ENCODE data around the gene LRP1B.

The LRP1B gene

DNA sequence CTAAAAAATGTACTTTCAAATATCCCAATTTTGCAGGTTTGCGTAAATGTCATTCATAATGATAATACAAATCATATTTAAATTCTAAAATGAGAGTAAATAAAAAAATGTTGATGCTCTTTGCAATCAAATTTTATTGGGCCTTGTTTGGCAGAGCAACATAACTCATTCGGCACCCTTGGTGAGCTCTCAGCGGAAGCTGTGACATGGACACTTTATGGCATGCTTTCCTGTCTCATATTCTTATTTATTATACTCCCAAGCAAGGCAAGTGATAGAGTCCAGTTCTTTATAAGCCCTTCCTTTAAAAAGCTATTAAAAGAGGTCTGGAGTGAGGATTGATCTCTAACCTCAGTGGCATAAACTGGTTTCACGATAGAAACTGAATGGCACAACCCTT lies 1857.4 kb downstream of the LRP1B start:
- Mint-ChIP-seq H3K27me3 (no peaks in the 10 kb centered on the region), H3K4me3 (no peak overlapping the region), H3K27ac (no peak overlapping the region), H3K36me3 (ENCODE audit: low read depth) (no peaks in the 10 kb centered on the region), H3K9me3 (no peaks in the 10 kb centered on the region), H3K4me1 (ENCODE audit: low read depth) (no peaks in the 10 kb centered on the region)
- intact Hi-C loops (cut with micrococcal nuclease), result no loop called here

DNA sequence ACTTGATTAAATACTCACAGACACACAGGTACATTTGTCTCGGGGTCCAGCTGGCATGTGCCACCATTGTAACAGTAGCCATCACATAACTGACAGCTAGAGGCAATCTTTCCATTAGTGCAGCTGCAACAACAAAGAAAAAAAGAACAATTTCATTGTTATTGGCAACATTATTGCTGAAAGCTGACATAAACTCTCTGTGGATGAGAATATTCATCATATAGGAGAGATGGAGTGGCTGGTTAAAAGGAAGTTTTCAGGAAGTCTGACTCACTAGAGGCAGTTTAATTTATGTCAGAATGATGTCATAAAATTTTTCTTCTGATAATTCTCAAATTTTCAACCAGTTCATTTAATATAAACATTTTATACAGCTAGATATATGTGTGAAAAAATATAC lies 1860.6 kb downstream of the LRP1B start:
- H3K4me1 Mint-ChIP-seq (ENCODE audit: low read depth), result no peaks in the 10 kb centered on the region
- intact Hi-C loops (cut with micrococcal nuclease), result no loop called here
- no peaks in the 10 kb centered on the region for H3K9me3 Mint-ChIP-seq

DNA sequence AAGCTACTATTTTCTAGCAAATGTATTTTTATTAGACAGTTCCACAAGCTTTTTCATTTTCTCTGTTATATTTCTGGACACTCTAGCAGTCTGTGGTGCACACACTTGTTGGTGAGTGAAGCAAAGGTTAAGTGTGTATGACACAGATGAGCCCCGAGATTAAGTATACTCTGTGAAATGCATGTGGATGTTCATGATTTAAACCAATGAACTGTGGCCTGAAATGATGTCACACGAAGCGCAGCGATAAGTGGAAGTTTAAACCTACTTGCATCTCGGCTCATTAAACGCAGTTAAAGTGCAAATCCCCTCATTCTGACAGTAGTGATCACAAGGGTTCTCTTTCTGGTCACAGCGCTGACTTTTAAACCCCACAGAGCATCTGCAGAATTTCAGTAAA lies 1861.8 kb downstream of the LRP1B start:
- H3K4me3 Mint-ChIP-seq, result no peak overlapping the region
- intact Hi-C loops (cut with micrococcal nuclease), result no loop called here
- H3K4me1 Mint-ChIP-seq (ENCODE audit: low read depth), result no peaks in the 10 kb centered on the region
- no peaks in the 10 kb centered on the region for H3K36me3 Mint-ChIP-seq (ENCODE audit: low read depth)
- no peaks in the 10 kb centered on the region for H3K9me3 Mint-ChIP-seq
- no peaks in the 10 kb centered on the region for H3K27me3 Mint-ChIP-seq
- no peak overlapping the region for H3K27ac Mint-ChIP-seq

More for the DNA sequence above, 1860.6 kb downstream of the LRP1B start:
- Mint-ChIP-seq H3K36me3 (ENCODE audit: low read depth) (no peaks in the 10 kb centered on the region), H3K4me3 (no peak overlapping the region), H3K27me3 (no peaks in the 10 kb centered on the region), H3K27ac (no peak overlapping the region)

DNA sequence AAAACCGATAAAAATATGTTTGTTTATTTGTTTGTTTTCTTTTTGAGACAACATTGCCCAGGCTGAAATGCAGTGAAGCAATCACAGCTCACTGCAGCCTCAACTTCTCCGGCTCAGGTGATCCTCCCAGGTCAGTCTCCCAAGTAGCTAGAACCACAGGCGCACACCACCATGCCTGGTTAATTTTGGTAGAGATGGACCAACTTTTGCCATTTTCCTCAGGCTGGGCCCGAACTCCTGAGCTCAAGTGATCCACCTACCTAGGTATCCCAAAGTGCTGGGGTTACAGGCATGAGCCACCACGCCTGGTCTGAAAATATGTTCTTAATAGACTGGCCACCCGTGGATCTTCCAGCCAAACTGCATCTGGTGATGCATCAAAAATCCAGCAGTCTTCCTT lies 1867.9 kb downstream of the LRP1B start:
- Mint-ChIP-seq H3K36me3 (ENCODE audit: low read depth) (no peaks in the 10 kb centered on the region), H3K27me3 (no peaks in the 10 kb centered on the region), H3K4me1 (ENCODE audit: low read depth) (no peaks in the 10 kb centered on the region), H3K9me3 (no peaks in the 10 kb centered on the region), H3K4me3 (no peak overlapping the region), H3K27ac (no peak overlapping the region)
- intact Hi-C loops (cut with micrococcal nuclease), result no loop called here

GRCh38 chr2:140257692-140258300 lies 1873.0 kb downstream of the LRP1B start:
- Mint-ChIP-seq H3K36me3 (ENCODE audit: low read depth) (no peaks in the 10 kb centered on the region), H3K27me3 (no peaks in the 10 kb centered on the region)
- intact Hi-C loops (cut with micrococcal nuclease), result no loop called here

DNA sequence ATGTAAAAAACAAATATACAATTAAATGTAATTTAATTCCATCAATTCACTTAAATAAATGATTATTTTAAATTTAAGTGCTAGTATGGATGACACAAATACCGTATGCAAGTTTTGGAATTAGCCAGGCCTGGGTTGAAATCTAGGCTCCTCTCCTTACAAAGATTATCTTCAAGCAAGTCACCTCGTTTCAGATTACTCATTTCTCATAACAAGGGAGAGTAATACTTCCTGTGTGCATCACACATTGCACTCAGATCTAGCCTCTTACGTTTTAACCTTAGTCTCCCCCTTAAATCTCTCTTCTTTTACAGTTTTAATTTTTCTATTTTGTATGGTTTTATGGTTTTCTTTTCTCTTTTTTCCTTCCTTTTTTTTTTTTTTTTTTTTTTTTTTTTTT lies 1874.7 kb downstream of the LRP1B start:
- Mint-ChIP-seq H3K4me1 (ENCODE audit: low read depth) (no peaks in the 10 kb centered on the region), H3K36me3 (ENCODE audit: low read depth) (no peaks in the 10 kb centered on the region), H3K27me3 (no peaks in the 10 kb centered on the region), H3K4me3 (no peak overlapping the region), H3K9me3 (no peaks in the 10 kb centered on the region), H3K27ac (no peak overlapping the region)
- intact Hi-C loops (cut with micrococcal nuclease), result no loop called here

More at GRCh38 chr2:140257692-140258300, 1873.0 kb downstream of the LRP1B start:
- no peaks in the 10 kb centered on the region for H3K4me1 Mint-ChIP-seq (ENCODE audit: low read depth)
- H3K4me3 Mint-ChIP-seq, result no peak overlapping the region
- H3K27ac Mint-ChIP-seq, result no peak overlapping the region
- no peaks in the 10 kb centered on the region for H3K9me3 Mint-ChIP-seq

DNA sequence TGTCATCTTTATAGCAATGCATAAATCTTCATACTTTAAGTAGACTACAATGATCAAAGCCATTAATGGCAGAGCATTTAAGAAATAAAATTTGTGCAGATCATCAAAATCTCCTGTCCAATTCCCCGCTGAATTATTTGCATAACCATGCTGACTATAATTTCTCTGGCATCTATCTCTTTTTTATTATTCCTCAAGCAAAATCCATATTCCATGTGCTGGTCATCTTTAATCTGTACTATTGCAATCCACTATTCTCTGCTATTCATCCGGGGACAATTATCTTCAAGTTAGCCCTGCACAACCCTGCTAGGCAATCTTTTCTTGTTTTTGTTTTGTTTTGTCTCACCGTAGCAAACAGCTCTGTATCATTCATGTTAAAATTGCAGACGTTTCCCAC lies 1881.0 kb downstream of the LRP1B start:
- no peak overlapping the region for H3K4me3 Mint-ChIP-seq
- H3K36me3 Mint-ChIP-seq (ENCODE audit: low read depth), result no peaks in the 10 kb centered on the region
- H3K4me1 Mint-ChIP-seq (ENCODE audit: low read depth), result no peaks in the 10 kb centered on the region
- H3K27me3 Mint-ChIP-seq, result no peaks in the 10 kb centered on the region
- no peak overlapping the region for H3K27ac Mint-ChIP-seq
- no peaks in the 10 kb centered on the region for H3K9me3 Mint-ChIP-seq
- intact Hi-C loops (cut with micrococcal nuclease), result no loop called here

- Mint-ChIP-seq H3K4me3 (no peak overlapping the region), H3K9me3 (no peaks in the 10 kb centered on the region), H3K27ac (no peak overlapping the region), H3K36me3 (ENCODE audit: low read depth) (no peaks in the 10 kb centered on the region), H3K4me1 (ENCODE audit: low read depth) (no peaks in the 10 kb centered on the region), H3K27me3 (no peaks in the 10 kb centered on the region)
- intact Hi-C loops (cut with micrococcal nuclease), result no loop called here
Observed at GRCh38 chr2:140248623-140249022, 1882.2 kb downstream of the LRP1B start.

DNA sequence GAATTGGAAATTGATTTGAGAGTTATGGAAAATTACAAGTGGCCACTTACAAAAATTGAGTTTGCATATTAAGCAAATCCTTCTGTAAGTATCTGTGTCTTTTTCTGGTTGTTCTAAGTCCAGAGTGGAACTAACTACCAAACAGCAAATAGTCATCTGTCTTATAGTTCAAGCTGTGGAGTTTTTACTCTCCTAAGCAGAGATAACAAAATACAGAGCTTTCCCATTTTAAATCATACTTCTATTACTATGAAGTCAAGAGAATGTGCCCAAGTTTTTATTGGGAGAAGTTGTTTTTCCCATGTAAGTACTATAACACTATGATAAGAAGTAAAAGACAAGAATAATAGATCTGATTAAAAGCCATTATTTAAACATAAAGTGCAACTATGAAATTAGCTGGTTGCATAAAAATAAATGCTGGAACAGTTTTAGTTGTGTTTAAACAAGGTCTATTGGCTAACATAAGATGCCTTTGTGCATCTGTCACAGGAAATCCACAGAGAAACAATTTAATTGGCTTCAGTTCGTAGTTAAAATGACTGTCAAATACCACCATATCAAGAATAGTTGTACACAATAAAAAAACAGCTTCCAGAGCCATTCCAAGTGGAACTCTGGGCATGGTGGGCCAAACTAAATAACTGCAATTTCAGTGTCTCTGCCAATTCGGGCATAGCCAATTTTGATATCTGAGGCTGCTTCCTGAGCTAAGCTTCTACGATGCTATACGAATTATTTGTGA lies 1883.2 kb downstream of the LRP1B start:
- Mint-ChIP-seq H3K27ac (no peak overlapping the region), H3K4me3 (no peak overlapping the region), H3K27me3 (no peaks in the 10 kb centered on the region), H3K9me3 (no peaks in the 10 kb centered on the region), H3K4me1 (ENCODE audit: low read depth) (no peaks in the 10 kb centered on the region), H3K36me3 (ENCODE audit: low read depth) (no peaks in the 10 kb centered on the region)
- intact Hi-C loops (cut with micrococcal nuclease), result no loop called here

GRCh38 chr2:140246957-140247356 lies 1883.9 kb downstream of the LRP1B start:
- H3K27me3 Mint-ChIP-seq, result no peaks in the 10 kb centered on the region
- H3K4me1 Mint-ChIP-seq (ENCODE audit: low read depth), result no peaks in the 10 kb centered on the region
- no peak overlapping the region for H3K27ac Mint-ChIP-seq
- no peaks in the 10 kb centered on the region for H3K9me3 Mint-ChIP-seq
- H3K36me3 Mint-ChIP-seq (ENCODE audit: low read depth), result no peaks in the 10 kb centered on the region
- no peak overlapping the region for H3K4me3 Mint-ChIP-seq
- intact Hi-C loops (cut with micrococcal nuclease), result no loop called here

DNA sequence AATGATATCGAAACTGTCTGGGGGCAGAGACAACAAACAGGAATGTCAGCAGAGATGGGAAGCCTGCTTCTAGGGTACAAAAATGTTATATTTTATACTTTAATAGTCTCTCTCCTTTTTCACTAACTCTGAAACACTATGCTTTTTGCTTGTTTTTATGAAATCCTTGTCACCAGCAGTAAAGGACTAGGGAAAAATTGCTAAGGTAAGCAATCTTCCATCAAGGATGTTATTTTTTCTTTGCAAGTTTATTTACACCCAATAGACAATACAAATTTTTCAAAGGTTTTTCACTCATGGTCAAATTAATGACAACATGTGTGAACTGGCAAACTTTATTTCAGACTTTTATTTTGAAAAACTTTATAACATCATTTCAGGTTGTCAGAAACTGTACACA lies 1884.8 kb downstream of the LRP1B start:
- Mint-ChIP-seq H3K27me3 (no peaks in the 10 kb centered on the region), H3K9me3 (no peaks in the 10 kb centered on the region), H3K36me3 (ENCODE audit: low read depth) (no peaks in the 10 kb centered on the region), H3K4me3 (no peak overlapping the region), H3K27ac (no peak overlapping the region), H3K4me1 (ENCODE audit: low read depth) (no peaks in the 10 kb centered on the region)
- intact Hi-C loops (cut with micrococcal nuclease), result no loop called here

GRCh38 chr2:140242889-140243288 lies 1887.9 kb downstream of the LRP1B start:
- intact Hi-C loops (cut with micrococcal nuclease), result no loop called here
- Mint-ChIP-seq H3K9me3 (no peaks in the 10 kb centered on the region), H3K36me3 (ENCODE audit: low read depth) (no peaks in the 10 kb centered on the region), H3K27ac (no peak overlapping the region), H3K4me1 (ENCODE audit: low read depth) (no peaks in the 10 kb centered on the region), H3K27me3 (no peaks in the 10 kb centered on the region), H3K4me3 (no peak overlapping the region)

GRCh38 chr2:140234116-140234515 lies 1896.7 kb downstream of the LRP1B start:
- no peak overlapping the region for H3K4me3 Mint-ChIP-seq
- no peaks in the 10 kb centered on the region for H3K36me3 Mint-ChIP-seq (ENCODE audit: low read depth)
- no peaks in the 10 kb centered on the region for H3K9me3 Mint-ChIP-seq
- H3K27ac Mint-ChIP-seq, result no peak overlapping the region
- intact Hi-C loops (cut with micrococcal nuclease), result no loop called here
- no peaks in the 10 kb centered on the region for H3K27me3 Mint-ChIP-seq
- no peaks in the 10 kb centered on the region for H3K4me1 Mint-ChIP-seq (ENCODE audit: low read depth)

GRCh38 chr2:140210963-140211362 lies 1919.9 kb downstream of the LRP1B start:
- Mint-ChIP-seq H3K9me3 (peaks cover 12% of the 10 kb centered on the region), H3K4me1 (ENCODE audit: low read depth) (no peaks in the 10 kb centered on the region), H3K27me3 (no peaks in the 10 kb centered on the region), H3K27ac (no peak overlapping the region), H3K4me3 (no peak overlapping the region), H3K36me3 (ENCODE audit: low read depth) (no peaks in the 10 kb centered on the region)
- intact Hi-C loops (cut with micrococcal nuclease), result no loop called here

DNA sequence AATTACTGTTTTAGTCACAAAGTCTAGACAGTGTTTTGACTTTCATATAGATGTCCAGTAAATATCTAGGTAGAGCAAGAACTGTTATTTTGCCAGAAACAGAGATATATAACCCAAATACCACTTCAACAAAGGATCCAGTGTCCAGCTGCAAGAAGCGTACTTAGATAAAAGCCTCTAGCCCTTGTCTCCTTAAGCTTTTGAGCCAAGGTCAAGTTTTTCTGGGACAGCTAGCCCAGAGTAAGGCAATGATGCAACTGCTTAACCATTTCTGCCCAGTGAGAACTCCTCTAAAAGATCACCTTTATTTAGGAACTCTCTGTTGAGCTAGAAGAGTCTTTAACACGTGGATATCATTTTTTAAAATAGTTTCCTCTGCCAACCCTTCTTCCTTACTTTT lies 1925.7 kb downstream of the LRP1B start:
- intact Hi-C loops (cut with micrococcal nuclease), result no loop called here

More for the DNA sequence above, 1925.7 kb downstream of the LRP1B start:
- H3K4me1 Mint-ChIP-seq (ENCODE audit: low read depth), result no peaks in the 10 kb centered on the region
- H3K27me3 Mint-ChIP-seq, result no peaks in the 10 kb centered on the region
- peaks cover 8% of the 10 kb centered on the region for H3K9me3 Mint-ChIP-seq
- H3K36me3 Mint-ChIP-seq (ENCODE audit: low read depth), result no peaks in the 10 kb centered on the region
- H3K27ac Mint-ChIP-seq, result no peak overlapping the region
- H3K4me3 Mint-ChIP-seq, result no peak overlapping the region
